Measurements from ENCODE around the gene AGBL5. TPM values are rescaled to one million over a fixed set of nuclear protein-coding genes. Genes with fewer than 3 reads are reported as not detected.

AGBL5 gene
- total RNA-seq, 4 donors from 2014 or later = 6.8 to 14.4 (median 10.3) TPM

GRCh38 chr2:27091746-27092695 is 40.6 kb downstream of the AGBL5 start:
- ATAC-seq (ENCODE audit: low FRiP score) = no peak
- DNase-seq (ENCODE audit: low spot score) = no peak
- TF ChIP-seq, protein P1, sequence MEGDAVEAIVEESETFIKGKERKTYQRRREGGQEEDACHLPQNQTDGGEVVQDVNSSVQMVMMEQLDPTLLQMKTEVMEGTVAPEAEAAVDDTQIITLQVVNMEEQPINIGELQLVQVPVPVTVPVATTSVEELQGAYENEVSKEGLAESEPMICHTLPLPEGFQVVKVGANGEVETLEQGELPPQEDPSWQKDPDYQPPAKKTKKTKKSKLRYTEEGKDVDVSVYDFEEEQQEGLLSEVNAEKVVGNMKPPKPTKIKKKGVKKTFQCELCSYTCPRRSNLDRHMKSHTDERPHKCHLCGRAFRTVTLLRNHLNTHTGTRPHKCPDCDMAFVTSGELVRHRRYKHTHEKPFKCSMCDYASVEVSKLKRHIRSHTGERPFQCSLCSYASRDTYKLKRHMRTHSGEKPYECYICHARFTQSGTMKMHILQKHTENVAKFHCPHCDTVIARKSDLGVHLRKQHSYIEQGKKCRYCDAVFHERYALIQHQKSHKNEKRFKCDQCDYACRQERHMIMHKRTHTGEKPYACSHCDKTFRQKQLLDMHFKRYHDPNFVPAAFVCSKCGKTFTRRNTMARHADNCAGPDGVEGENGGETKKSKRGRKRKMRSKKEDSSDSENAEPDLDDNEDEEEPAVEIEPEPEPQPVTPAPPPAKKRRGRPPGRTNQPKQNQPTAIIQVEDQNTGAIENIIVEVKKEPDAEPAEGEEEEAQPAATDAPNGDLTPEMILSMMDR (IDR thresholded peaks at IDR 0.05) = no peak

- ATAC-seq (ENCODE audit: low FRiP score) = no peak
- TF ChIP-seq, protein P1 (IDR thresholded peaks at IDR 0.05) = no peak
- no peak for DNase-seq (ENCODE audit: low spot score)
These were observed 41.4 kb downstream of the AGBL5 start for GRCh38 chr2:27092696-27093429.

GRCh38 chr2:27093430-27094352 is 42.2 kb downstream of the AGBL5 start:
- ATAC-seq (ENCODE audit: low FRiP score) (no peak), DNase-seq (ENCODE audit: low spot score) (no peak)
- TF ChIP-seq, protein P1 (IDR thresholded peaks at IDR 0.05) = no peak

DNA sequence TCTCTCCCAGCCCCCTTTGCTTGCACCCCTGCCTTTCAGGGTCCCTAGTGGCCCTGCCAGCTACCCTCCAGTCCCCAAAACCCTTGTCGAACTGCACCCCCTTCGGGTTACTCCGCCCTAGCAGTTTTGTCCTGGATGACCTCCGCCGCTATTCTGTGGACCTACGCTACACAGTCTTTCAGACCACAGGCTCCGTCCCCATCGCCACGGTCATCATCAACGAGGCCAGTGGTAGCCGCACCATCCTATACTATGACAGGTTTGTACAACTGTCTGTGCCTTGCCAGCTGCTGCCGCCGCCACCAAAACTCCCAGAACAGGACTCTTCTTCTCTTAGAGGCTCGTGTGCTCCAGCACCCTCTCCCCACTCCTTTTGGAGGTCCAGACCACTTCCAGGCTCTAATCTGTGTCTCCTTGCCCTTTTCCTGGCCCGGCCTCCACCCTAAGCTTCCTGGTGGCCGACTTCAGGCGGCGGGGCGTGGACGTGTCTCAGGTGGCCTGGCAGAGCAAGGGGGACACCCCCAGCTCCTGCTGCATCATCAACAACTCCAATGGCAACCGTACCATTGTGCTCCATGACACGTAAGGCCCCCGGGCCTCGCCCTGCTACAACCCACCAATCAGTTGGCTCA is 43.0 kb downstream of the AGBL5 start:
- DNase-seq (ENCODE audit: low spot score) (no peak), ATAC-seq (ENCODE audit: low FRiP score) (no peak)
- TF ChIP-seq, protein P1 (IDR thresholded peaks at IDR 0.05) = no peak

GRCh38 chr2:27095427-27095744 is 43.9 kb downstream of the AGBL5 start:
- TF ChIP-seq, protein P1 (IDR thresholded peaks at IDR 0.05) = no peak
- DNase-seq (ENCODE audit: low spot score) (no peak), ATAC-seq (ENCODE audit: low FRiP score) (no peak)

Data from omental fat pad (tissue), 4 donors.